Endothelial cell of umbilical vein (primary cell): ENCODE data around the gene SAP130. TPM values are rescaled to one million over a fixed set of nuclear protein-coding genes. Genes with fewer than 3 reads are reported as not detected.

Experiments
- BruUV-seq: library from RNA; stranded (reverse); fragments of 400-500 nt; replicated peaks from 2 replicates; lab custom pipeline; 2021; lab: Mats Ljungman, UMichigan
- CTCF ChIA-PET: fragments of 300-600, 350-600 bp; sonication (Branson Sonifier 250); formaldehyde crosslinking; loops from one replicate; lab custom pipeline; 2021; ENCODE audit warnings: antibody characterized with exemption, inconsistent platforms; lab: Charles Lee
- POLR2A ChIA-PET: fragments of 300-600, 350-600 bp; sonication (Branson Sonifier 250); formaldehyde crosslinking; loops from one replicate; lab custom pipeline; 2021; ENCODE audit warnings: antibody characterized with exemption, inconsistent platforms; lab: Charles Lee
- DNase-seq: peaks from one replicate; pipeline ENCODE4 v3.0.0-alpha.2; 2011; ENCODE audit warnings: low read depth, low spot score
- FAIRE-seq: peaks from 2 replicates; lab custom pipeline; 2011; peaks lifted over from hg19 to GRCh38; lab: Jason Lieb, UNC
- H2AFZ ChIP-seq: 2 replicates; pipeline ENCODE4 v1.6.0; 2012; ENCODE audit warnings: low read depth, low read length, control low read depth, inconsistent platforms
- H3K27ac ChIP-seq: 2 replicates; pipeline ENCODE4 v1.5.1; 2011; ENCODE audit warnings: low read depth, mild to moderate bottlenecking, control low read depth, low read length, moderate library complexity; ENCODE audit not compliant: insufficient read depth
- H3K27me3 ChIP-seq, 2 experiments: 2 replicates each; pipeline versions ENCODE4 v1.6.0 to v1.6.1; 2011; ENCODE audit warnings: low read length in 2 of 2, mixed read lengths in 1 of 2; ENCODE audit not compliant: control insufficient read depth in 2 of 2, insufficient read depth in 2 of 2
- H3K36me3 ChIP-seq, 2 experiments: 2 replicates in 1 of 2; 3 replicates in 1 of 2; pipeline ENCODE4 v1.5.1; 2011; ENCODE audit warnings: low read length in 2 of 2, mild to moderate bottlenecking in 1 of 2, moderate library complexity in 1 of 2; ENCODE audit not compliant: control insufficient read depth in 2 of 2, insufficient read depth in 2 of 2; ENCODE audit errors: extremely low read depth in 1 of 2
- H3K4me1 ChIP-seq: 3 replicates; pipeline ENCODE4 v1.5.1; 2011; ENCODE audit warnings: mild to moderate bottlenecking, low read length; ENCODE audit not compliant: control insufficient read depth, insufficient read depth; ENCODE audit errors: extremely low read depth
- H3K4me2 ChIP-seq: 2 replicates; pipeline ENCODE4 v1.6.1; 2011; ENCODE audit warnings: low read length, control low read depth, mixed read lengths; ENCODE audit not compliant: insufficient read depth
- H3K4me3 ChIP-seq, 3 experiments: fragments of 200-600 bp in 1 of 3; sonication (generic), shearing (Covaris generic) in 1 of 3; replicated peaks in 1 of 3; 2 replicates each; pipeline ENCODE4 v1.5.1; 2011 to 2016; ENCODE audit warnings: control low read depth in 3 of 3, low read length in 3 of 3, mild to moderate bottlenecking in 2 of 3, inconsistent platforms in 1 of 3, low read depth in 1 of 3, moderate library complexity in 1 of 3; ENCODE audit not compliant: insufficient read depth in 1 of 3
- H3K79me2 ChIP-seq: 2 replicates; pipeline ENCODE4 v1.6.0; 2012; ENCODE audit warnings: low read length, inconsistent platforms; ENCODE audit not compliant: control insufficient read depth, insufficient read depth
- H3K9ac ChIP-seq: replicated peaks from 2 replicates; pipeline ENCODE3; 2011; ENCODE audit warnings: low read length, control low read depth; ENCODE audit not compliant: insufficient read depth; ENCODE audit errors: extremely low read depth
- H3K9me1 ChIP-seq: replicated peaks from 3 replicates; pipeline ENCODE4 v1.6.0; 2011; ENCODE audit warnings: mild to moderate bottlenecking, low read length; ENCODE audit not compliant: control insufficient read depth, insufficient read depth; ENCODE audit errors: extremely low read depth
- H3K9me3 ChIP-seq: replicated peaks from 2 replicates; pipeline ENCODE4 v1.5.1; 2012; ENCODE audit warnings: low read length, inconsistent platforms; ENCODE audit not compliant: control insufficient read depth, insufficient read depth
- H4K20me1 ChIP-seq: replicated peaks from 2 replicates; pipeline ENCODE3; 2011; ENCODE audit warnings: mild to moderate bottlenecking, low read length; ENCODE audit not compliant: control insufficient read depth, insufficient read depth; ENCODE audit errors: extremely low read depth
- CTCF ChIP-seq, 2 donors: IDR thresholded peaks; 1 replicate in 1 of 2; 2 replicates in 1 of 2; pipeline ENCODE4 v1.5.1; 2011; ENCODE audit warnings: low read length in 2 of 2, mild to moderate bottlenecking in 2 of 2, moderate library complexity in 2 of 2, control low read depth in 1 of 2, inconsistent platforms in 1 of 2, low read depth in 1 of 2; ENCODE audit not compliant: insufficient read depth in 1 of 2; ENCODE audit errors: extremely low read depth in 1 of 2
- EZH2 ChIP-seq: IDR thresholded peaks from 2 replicates; pipeline ENCODE4 v1.6.1; 2012; ENCODE audit warnings: borderline replicate concordance, low read depth, mild to moderate bottlenecking, moderate library complexity, low read length, inconsistent platforms; ENCODE audit not compliant: severe bottlenecking
- FOS ChIP-seq: IDR thresholded peaks from 2 replicates; pipeline ENCODE4 v1.6.1; 2011; ENCODE audit warnings: mild to moderate bottlenecking, low read length, moderate library complexity, borderline replicate concordance; ENCODE audit not compliant: insufficient read depth
- GATA2 ChIP-seq: IDR thresholded peaks from 2 replicates; pipeline ENCODE4 v1.7.0; 2011; ENCODE audit warnings: low read depth, mild to moderate bottlenecking, moderate library complexity, mixed read lengths, low read length; ENCODE audit not compliant: insufficient read length, insufficient read depth
- JUN ChIP-seq: IDR thresholded peaks from 2 replicates; pipeline ENCODE4 v1.6.1; 2011; ENCODE audit warnings: borderline replicate concordance, low read depth; ENCODE audit not compliant: insufficient read length, insufficient read depth
- MAX ChIP-seq: IDR thresholded peaks from 2 replicates; pipeline ENCODE4 v1.6.1; 2011; ENCODE audit not compliant: insufficient read depth, insufficient read length
- MYC ChIP-seq: IDR thresholded peaks from one replicate; pipeline ENCODE4 v1.6.1; 2011; ENCODE audit warnings: mild to moderate bottlenecking, low read depth, low read length
- POLR2A ChIP-seq: IDR thresholded peaks from 2 replicates; pipeline ENCODE4 v1.6.1; 2012; ENCODE audit warnings: low read depth, mild to moderate bottlenecking, control low read depth, low read length
- POLR2AphosphoS5 ChIP-seq: IDR thresholded peaks from 2 replicates; pipeline ENCODE4 v1.6.1; 2012; ENCODE audit warnings: low read depth, mild to moderate bottlenecking, control low read depth, low read length, moderate library complexity; ENCODE audit not compliant: insufficient read depth
- dilution Hi-C: fragments of 300-500 bp; cut with MboI; formaldehyde crosslinking; loops from one replicate; pipeline ENCODE4 v1.15.0; 2019; ENCODE audit warnings: low sequenced_read_pairs; ENCODE audit not compliant: extremely low pct_ligation_motif_present
- intact Hi-C: fragments of 100-400 bp; cut with micrococcal nuclease; formaldehyde crosslinking; loops from one replicate; pipeline ENCODE4 v1.10.0; 2022
- polyA plus RNA-seq, 4 experiments: library from polyadenylated mRNA; depleted of rRNA in 3 of 4; stranded (reverse) in 3 of 4; unstranded in 1 of 4; fragments of >200 nt; gene quantifications; 2 replicates each; pipeline versions ENCODE4 v1.2.1 to v1.2.3, GENCODE V29; 2011 to 2012; ENCODE audit warnings: missing spikeins in 1 of 4
- total RNA-seq: library from RNA; stranded (reverse); gene quantifications from 2 replicates; pipeline ENCODE4 v1.2.3, GENCODE V29; 2021

SAP130 gene
- total and polyA plus RNA-seq, 2 donors (not counting 3 experiments of a cell fraction or from before 2014, with no cell fraction given), result 26.8 to 34.3 TPM

DNA sequence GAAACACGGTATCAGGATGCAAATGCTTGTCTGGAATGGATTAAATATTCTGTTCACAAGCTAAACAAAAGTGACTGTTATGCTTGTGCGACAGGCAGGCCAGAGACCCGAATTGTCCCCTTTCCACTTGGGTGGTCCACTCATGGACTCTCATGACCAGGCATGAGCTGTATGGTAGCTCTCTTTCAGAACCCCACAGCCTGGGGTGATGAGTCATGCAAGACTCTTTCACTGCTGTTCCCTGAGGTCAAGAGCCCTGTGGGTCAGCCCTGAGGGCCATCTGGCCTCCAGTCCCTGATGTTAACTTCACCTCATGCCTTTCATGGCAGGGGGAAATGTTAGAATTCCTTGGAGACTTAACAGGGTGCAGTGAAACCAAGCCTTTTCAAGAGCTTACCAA, 13.7 kb upstream of the SAP130 start:
- Histone ChIP-seq H3K27me3 (no peaks in the 10 kb centered on the region), H3K9ac (no peak overlapping the region), H3K4me2 (no peak overlapping the region), H3K4me1 (no peaks in the 10 kb centered on the region), H3K36me3 (no peaks in the 10 kb centered on the region), H3K9me3 (no peaks in the 10 kb centered on the region), H3K9me1 (no peaks in the 10 kb centered on the region), H4K20me1 (no peaks in the 10 kb centered on the region), H2AFZ (no peak overlapping the region), H3K27ac (no peak overlapping the region), H3K4me3 (no peak overlapping the region), H3K79me2 (no peaks in the 10 kb centered on the region)
- POLR2A ChIA-PET, result interaction anchor here (1.1 kb wide), 1 partner anchor 22 kb away, joined by 6 read pairs; no protein-coding TSS in a partner anchor
- DNase-seq (no peak), FAIRE-seq (no peak)
- intact Hi-C loops, result no loop called here
- dilution Hi-C loops, result no loop called here
- no peak for TF ChIP-seq JUN
- TF ChIP-seq POLR2A, result no peak
- TF ChIP-seq GATA2, result no peak
- no peak for TF ChIP-seq MYC
- TF ChIP-seq FOS, result no peak
- no peak for TF ChIP-seq POLR2AphosphoS5
- no peak for TF ChIP-seq EZH2
- no peak for TF ChIP-seq MAX
- no peak for TF ChIP-seq CTCF (IDR thresholded peaks at IDR 0.05; ENCODE audit: extremely low read depth in 1 of 2, insufficient read depth in 1 of 2, low read depth in 1 of 2, low read length in 2 of 2)
- CTCF ChIA-PET, result interaction anchor here (1.4 to 1.6 kb wide), 2 partner anchors 10 to 22 kb away, joined by 3 to 7 read pairs; no protein-coding TSS in a partner anchor
- no TSS peak for BruUV-seq
